Adipocyte (in vitro differentiated cells): ENCODE data around the gene DOCK1.

ENCODE experiments used
- DNase-seq: peaks from one replicate; pipeline ENCODE4 v3.0.0-alpha.2; 2015; ENCODE audit warnings: low read depth
- H3K27me3 ChIP-seq: replicated peaks from 2 replicates; pipeline ENCODE4 v1.7.0; 2013; ENCODE audit warnings: mild to moderate bottlenecking, low read length, moderate library complexity; ENCODE audit not compliant: control insufficient read depth, insufficient read depth
- H3K36me3 ChIP-seq: 2 replicates; pipeline ENCODE4 v1.7.0; 2013; ENCODE audit warnings: low read length, mild to moderate bottlenecking, moderate library complexity; ENCODE audit not compliant: control insufficient read depth, insufficient read depth, severe bottlenecking
- H3K4me1 ChIP-seq: 2 replicates; pipeline ENCODE4 v1.7.0; 2013; ENCODE audit warnings: mild to moderate bottlenecking, low read length, moderate library complexity; ENCODE audit not compliant: control insufficient read depth, insufficient read depth
- H3K4me3 ChIP-seq: 2 replicates; pipeline ENCODE4 v1.7.0; 2013; ENCODE audit warnings: mild to moderate bottlenecking, low read length, moderate library complexity
- H3K9ac ChIP-seq: 2 replicates; pipeline ENCODE4 v1.7.0; 2013; ENCODE audit warnings: mild to moderate bottlenecking, low read length, moderate library complexity
- H3K9me3 ChIP-seq: 2 replicates; pipeline ENCODE4 v1.7.0; 2013; ENCODE audit warnings: mild to moderate bottlenecking, low read length, moderate library complexity; ENCODE audit not compliant: control insufficient read depth

DOCK1 gene

DNA sequence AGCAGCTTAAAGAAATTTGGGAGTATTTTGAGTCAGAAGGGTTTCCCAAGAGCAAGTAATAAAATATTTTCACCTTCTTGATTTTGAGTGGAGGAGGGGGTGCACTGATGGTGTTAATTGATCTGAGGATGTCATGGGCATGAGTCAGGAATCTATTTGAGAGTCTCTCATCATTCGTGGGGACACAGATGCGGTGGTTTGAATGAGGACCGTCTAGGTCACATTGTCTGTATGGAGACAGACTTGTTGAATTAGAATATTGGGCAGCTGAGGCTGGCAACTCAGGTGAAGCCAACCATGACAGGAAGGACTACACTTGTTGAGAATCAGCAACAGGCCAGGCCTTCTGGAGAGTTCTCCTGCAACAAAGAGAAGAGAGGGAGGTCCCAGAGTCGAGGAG, 164.2 kb downstream of the DOCK1 start:
- Histone ChIP-seq H3K9me3 (no peaks in the 10 kb centered on the region), H3K4me3 (no peak overlapping the region), H3K4me1 (no peaks in the 10 kb centered on the region), H3K9ac (no peak overlapping the region), H3K27me3 (no peaks in the 10 kb centered on the region), H3K36me3 (peaks cover 68% of the 10 kb centered on the region)
- DNase-seq = no peak

DNA sequence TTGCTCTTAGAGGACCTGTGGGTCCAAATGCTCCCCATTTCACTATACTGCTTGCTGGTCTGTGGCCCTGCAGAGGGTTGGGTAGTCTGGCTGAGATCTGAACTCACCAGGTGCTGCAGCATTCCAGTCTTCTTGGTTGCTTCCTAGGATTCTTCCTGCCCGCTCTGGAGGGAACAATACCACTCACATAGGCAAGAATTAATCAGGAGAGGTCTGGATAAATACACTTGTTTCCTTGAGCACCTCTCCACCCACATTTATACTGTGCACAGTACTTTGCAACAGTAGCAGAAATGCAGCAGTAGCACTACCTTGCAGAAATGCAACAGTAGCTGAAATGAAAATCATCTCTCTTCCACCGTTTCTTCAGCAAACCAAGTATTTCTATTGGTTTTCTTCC, 165.9 kb downstream of the DOCK1 start:
- Histone ChIP-seq H3K9ac (no peak overlapping the region), H3K27me3 (no peaks in the 10 kb centered on the region), H3K36me3 (peaks cover 58% of the 10 kb centered on the region), H3K4me3 (no peak overlapping the region), H3K4me1 (no peaks in the 10 kb centered on the region), H3K9me3 (no peaks in the 10 kb centered on the region)
- no peak for DNase-seq

DNA sequence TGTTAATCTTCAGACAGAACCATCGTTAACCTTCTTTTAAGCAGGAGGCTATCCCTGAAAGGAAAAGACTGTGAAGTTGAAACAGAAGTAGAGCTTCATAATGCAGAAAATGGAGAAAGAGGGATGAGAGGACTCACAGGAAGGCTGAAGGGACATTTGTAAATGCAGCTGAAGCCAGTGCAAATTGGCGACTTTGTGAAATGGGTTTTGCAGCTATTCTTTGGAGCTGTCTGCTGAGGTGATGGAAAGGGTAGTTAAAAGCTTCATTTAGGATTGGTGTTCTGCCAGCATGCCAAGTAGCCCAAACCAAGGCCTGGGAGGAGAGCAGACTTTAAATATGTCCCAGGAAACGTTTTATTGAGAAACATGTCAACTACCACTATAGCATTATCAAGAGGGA, 168.4 kb downstream of the DOCK1 start:
- Histone ChIP-seq H3K36me3 (peaks cover 51% of the 10 kb centered on the region), H3K4me1 (no peaks in the 10 kb centered on the region), H3K9ac (no peak overlapping the region), H3K4me3 (no peak overlapping the region), H3K9me3 (no peaks in the 10 kb centered on the region), H3K27me3 (no peaks in the 10 kb centered on the region)
- no peak for DNase-seq

DNA sequence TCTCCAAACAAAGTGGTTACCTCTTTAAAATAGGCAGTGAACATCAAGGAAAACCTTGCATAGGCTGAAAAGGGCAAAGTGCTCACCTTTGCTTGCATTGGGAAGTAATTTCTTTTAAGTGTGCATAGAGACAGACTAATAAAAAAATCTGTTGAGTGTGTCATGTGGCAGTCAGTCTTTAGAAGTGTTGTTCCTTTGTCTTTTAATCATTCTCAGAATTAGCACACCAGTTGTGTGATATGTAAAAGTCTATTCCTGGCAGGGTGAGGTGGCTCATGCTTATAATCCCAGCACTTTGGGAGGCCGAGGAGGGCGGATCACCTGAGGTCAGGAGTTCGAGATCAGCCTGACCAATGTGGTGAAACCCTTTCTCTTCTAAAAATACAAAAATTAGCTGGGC, 174.2 kb downstream of the DOCK1 start:
- Histone ChIP-seq H3K4me3 (no peak overlapping the region), H3K4me1 (no peaks in the 10 kb centered on the region), H3K9me3 (no peaks in the 10 kb centered on the region), H3K36me3 (peaks cover 41% of the 10 kb centered on the region), H3K27me3 (no peaks in the 10 kb centered on the region), H3K9ac (no peak overlapping the region)
- no peak for DNase-seq

DNA sequence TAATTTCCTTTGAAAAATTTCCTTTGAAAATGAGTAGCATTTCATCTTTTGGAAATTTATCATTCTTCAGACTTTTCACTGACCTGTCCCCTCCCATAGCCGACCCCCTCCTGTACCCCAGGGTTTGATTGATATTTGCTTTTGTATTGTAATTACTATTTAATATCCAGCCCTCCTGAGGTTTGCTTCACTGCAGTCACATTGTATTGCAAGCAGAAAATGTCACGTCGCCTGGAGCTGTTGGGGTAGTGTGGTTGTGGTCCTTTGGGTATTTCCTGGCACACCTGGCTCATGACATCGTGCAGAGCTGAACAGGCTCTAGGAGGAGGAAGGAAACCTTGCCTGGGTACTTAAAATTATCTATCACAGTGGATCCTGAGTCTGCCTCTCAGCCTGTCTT, 175.1 kb downstream of the DOCK1 start:
- peaks cover 45% of the 10 kb centered on the region for H3K36me3 ChIP-seq
- no peak overlapping the region for H3K4me3 ChIP-seq
- no peaks in the 10 kb centered on the region for H3K27me3 ChIP-seq
- H3K9ac ChIP-seq = no peak overlapping the region
- H3K4me1 ChIP-seq = no peaks in the 10 kb centered on the region
- no peaks in the 10 kb centered on the region for H3K9me3 ChIP-seq
- no peak for DNase-seq

DNA sequence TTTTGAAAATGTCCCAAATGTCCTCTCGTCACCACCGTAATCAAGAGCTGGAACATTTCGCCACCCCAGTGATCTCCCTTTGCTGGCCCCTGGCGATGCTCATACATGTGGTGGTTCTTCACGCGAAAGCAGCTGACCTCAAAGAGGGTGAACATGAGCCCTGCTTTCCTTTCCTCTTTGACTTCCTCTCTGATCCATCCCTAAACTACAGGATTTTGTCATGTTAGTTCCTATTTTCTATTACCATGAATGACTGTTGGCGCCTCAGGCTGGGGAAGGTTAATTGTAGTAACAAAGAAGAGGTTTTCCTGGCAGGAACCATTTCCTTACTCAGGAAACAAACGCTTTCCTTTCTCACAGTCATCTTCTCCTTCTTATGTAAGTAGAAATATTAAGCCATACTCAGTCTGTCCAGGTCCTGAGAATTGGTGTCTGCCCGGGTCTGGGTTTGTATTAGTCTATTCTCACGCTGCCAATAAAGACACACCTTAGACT, 176.7 kb downstream of the DOCK1 start:
- H3K27me3 ChIP-seq = no peaks in the 10 kb centered on the region
- no peak overlapping the region for H3K9ac ChIP-seq
- H3K36me3 ChIP-seq = peaks cover 42% of the 10 kb centered on the region
- H3K4me3 ChIP-seq = no peak overlapping the region
- no peaks in the 10 kb centered on the region for H3K4me1 ChIP-seq
- H3K9me3 ChIP-seq = no peaks in the 10 kb centered on the region
- DNase-seq = no peak

DNA sequence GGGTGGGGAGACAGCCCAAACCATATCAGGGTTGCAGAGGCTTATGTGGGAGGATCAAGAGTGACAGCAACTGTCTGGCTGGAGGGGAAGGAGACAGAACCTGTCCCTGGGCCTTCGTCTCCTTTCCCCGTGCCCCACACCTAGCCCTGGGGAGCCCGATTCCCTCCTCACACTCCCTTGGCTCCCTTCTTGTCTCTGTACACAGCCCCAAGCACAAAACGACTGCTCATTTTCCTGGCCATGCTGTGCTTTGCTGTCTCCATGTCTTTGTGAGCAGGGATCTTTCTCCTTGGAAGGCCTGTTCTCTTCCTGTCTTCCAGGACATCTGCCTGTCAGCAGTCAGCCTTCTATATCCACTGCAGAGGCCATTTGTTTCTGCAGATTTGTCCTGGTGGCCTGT, 177.4 kb downstream of the DOCK1 start:
- Histone ChIP-seq H3K9me3 (no peaks in the 10 kb centered on the region), H3K27me3 (no peaks in the 10 kb centered on the region), H3K4me3 (no peak overlapping the region), H3K4me1 (no peaks in the 10 kb centered on the region), H3K9ac (no peak overlapping the region), H3K36me3 (peaks cover 38% of the 10 kb centered on the region)
- DNase-seq = no peak

DNA sequence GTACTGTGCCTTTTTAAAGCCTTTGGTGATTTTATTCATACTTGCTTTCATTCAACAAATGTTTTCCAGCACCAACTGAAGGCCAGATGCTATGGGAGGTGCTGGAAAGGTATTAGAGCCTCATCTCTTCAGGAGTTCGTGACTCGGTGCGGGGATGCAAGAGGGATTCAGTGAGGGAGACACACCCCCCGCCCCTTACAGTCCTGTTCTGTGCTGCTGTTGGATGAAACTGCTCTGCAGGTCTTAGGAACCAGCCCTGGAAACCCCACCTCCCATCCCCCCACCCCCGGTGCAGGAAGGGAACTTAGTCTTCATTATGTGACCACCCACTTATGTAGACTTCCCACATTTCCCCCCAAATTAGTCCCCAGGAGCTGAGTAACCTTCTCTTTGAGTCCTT, 180.7 kb downstream of the DOCK1 start:
- Histone ChIP-seq H3K27me3 (no peaks in the 10 kb centered on the region), H3K9ac (no peak overlapping the region), H3K9me3 (no peaks in the 10 kb centered on the region), H3K4me3 (no peak overlapping the region), H3K36me3 (peaks cover 26% of the 10 kb centered on the region), H3K4me1 (no peaks in the 10 kb centered on the region)
- no peak for DNase-seq

DNA sequence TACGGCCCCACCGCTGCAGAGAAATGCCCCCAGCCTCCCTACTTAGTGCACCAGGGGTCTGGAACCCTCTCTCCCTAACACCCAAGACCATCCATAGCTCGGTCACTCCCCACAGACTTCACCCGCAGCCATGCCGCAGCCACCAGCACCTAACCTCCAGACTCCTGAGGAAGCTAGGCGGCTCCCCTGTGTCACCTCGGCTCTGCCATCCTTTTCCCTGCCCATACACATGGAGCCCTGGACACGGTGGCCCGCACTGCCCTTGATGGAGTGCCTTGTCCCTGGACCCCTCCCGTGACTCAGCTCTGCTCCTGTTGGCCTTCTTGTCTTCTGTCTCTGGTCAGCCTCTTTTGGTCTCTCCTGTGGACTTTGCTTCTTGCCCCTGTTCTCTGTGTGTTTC, 183.7 kb downstream of the DOCK1 start:
- Histone ChIP-seq H3K9ac (no peak overlapping the region), H3K36me3 (peaks cover 17% of the 10 kb centered on the region), H3K4me1 (no peaks in the 10 kb centered on the region), H3K27me3 (no peaks in the 10 kb centered on the region), H3K4me3 (no peak overlapping the region), H3K9me3 (no peaks in the 10 kb centered on the region)
- DNase-seq = no peak

DNA sequence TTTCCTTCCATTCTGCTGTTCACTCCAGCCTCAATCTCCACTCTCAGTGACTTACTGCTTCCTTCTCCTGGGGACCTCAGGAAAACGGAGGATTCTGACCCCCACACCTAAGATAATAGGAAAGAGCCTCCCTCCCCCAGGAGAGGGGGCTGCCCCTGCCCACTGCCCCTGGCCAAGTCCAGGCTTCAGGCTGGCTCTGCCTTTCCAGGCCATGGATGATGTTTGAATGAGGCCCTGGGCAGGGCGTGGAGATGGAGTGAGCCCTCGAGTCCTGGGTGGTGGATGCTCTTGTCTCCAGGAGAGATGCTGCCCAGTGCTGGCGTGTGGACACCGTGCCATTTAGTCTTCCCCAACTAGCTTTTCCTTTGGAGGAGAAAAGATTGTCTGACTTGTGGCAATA, 184.2 kb downstream of the DOCK1 start:
- H3K9me3 ChIP-seq = no peaks in the 10 kb centered on the region
- H3K36me3 ChIP-seq = peaks cover 14% of the 10 kb centered on the region
- DNase-seq = no peak
- H3K4me1 ChIP-seq = no peaks in the 10 kb centered on the region
- H3K27me3 ChIP-seq = no peaks in the 10 kb centered on the region
- H3K9ac ChIP-seq = no peak overlapping the region
- H3K4me3 ChIP-seq = no peak overlapping the region

DNA sequence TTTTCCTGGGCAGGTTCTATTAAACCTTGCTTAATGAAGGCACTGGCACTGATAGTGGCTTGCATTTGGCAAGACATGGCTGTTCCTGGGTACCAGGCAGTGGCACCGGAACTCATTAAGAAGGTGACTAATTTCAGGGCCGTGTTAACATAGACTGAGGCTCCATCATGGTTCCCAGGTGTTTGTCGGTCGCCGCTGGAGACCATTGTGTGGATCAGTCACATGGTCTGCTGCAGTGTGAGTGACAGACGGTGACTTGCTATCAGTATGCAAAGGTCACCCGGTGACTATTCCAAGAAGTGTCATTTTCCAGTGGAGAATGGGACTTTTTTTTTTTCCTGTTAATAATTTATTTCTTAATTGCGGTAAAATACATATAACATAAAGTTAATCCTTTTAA, 184.9 kb downstream of the DOCK1 start:
- H3K9me3 ChIP-seq = no peaks in the 10 kb centered on the region
- no peak overlapping the region for H3K9ac ChIP-seq
- no peak overlapping the region for H3K4me3 ChIP-seq
- H3K36me3 ChIP-seq = peaks cover 10% of the 10 kb centered on the region
- no peaks in the 10 kb centered on the region for H3K27me3 ChIP-seq
- no peak for DNase-seq
- no peaks in the 10 kb centered on the region for H3K4me1 ChIP-seq

DNA sequence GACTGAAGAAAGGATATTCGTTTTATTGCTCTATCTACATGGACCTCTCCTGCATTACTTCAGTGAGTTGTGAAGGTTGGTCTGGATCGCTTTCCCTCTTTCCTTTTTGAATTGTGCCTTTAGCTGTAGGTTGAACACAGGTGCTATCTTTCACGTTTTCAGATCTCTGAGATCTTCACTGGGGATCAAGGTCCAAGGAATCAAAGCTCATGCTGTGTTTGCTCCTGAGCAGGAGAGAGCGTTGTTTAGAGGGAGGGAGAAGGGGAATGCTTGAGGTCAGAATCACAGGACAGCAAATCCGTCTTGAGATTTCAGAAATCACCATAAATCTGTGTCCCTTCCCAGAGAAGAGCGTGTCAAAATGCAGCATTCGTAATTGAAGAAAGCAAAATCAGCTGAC, 186.1 kb downstream of the DOCK1 start:
- Histone ChIP-seq H3K27me3 (no peaks in the 10 kb centered on the region), H3K36me3 (peaks cover 10% of the 10 kb centered on the region), H3K9ac (no peak overlapping the region), H3K4me3 (no peak overlapping the region), H3K4me1 (no peaks in the 10 kb centered on the region), H3K9me3 (no peaks in the 10 kb centered on the region)
- no peak for DNase-seq
